ENCODE data around the gene BCAS3.

Gene BCAS3

DNA sequence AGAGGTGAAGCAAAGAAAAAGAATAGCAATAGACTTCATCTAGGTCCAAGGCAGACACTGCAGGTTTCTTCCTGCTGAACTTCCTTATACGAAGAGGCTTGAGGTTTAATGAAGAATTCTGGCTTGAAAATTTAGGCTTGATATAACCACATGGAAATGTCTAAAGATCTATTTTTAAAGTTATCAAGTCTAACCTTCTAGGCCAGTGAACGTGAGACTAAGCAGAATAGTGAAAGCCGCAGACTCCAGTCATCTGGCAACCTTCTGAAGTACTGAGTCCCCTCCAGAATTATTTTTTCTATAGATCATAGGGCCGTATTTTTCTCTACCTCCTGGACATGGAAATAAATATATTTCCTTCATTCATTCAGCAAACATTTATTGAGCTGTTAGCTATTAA is 333.6 kb downstream of the BCAS3 start:
- Histone ChIP-seq H3K27ac (ENCODE audit: poor library complexity, severe bottlenecking) (no peak overlapping the region), H3K4me1 (ENCODE audit: insufficient read depth, poor library complexity, severe bottlenecking) (no peaks in the 10 kb centered on the region), H3K36me3 (ENCODE audit: low read depth) (no peaks in the 10 kb centered on the region), H3K4me3 (ENCODE audit: severe bottlenecking) (no peak overlapping the region), H3K27me3 (ENCODE audit: insufficient read depth, poor library complexity, severe bottlenecking) (no peaks in the 10 kb centered on the region), H3K9me3 (ENCODE audit: severe bottlenecking) (no peaks in the 10 kb centered on the region)
- TF ChIP-seq, protein P1, sequence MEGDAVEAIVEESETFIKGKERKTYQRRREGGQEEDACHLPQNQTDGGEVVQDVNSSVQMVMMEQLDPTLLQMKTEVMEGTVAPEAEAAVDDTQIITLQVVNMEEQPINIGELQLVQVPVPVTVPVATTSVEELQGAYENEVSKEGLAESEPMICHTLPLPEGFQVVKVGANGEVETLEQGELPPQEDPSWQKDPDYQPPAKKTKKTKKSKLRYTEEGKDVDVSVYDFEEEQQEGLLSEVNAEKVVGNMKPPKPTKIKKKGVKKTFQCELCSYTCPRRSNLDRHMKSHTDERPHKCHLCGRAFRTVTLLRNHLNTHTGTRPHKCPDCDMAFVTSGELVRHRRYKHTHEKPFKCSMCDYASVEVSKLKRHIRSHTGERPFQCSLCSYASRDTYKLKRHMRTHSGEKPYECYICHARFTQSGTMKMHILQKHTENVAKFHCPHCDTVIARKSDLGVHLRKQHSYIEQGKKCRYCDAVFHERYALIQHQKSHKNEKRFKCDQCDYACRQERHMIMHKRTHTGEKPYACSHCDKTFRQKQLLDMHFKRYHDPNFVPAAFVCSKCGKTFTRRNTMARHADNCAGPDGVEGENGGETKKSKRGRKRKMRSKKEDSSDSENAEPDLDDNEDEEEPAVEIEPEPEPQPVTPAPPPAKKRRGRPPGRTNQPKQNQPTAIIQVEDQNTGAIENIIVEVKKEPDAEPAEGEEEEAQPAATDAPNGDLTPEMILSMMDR (IDR thresholded peaks at IDR 0.05; ENCODE audit: poor library complexity, severe bottlenecking), result no peak
- ATAC-seq (ENCODE audit: low read depth) (no peak), DNase-seq (ENCODE audit: low spot score) (no peak)

DNA sequence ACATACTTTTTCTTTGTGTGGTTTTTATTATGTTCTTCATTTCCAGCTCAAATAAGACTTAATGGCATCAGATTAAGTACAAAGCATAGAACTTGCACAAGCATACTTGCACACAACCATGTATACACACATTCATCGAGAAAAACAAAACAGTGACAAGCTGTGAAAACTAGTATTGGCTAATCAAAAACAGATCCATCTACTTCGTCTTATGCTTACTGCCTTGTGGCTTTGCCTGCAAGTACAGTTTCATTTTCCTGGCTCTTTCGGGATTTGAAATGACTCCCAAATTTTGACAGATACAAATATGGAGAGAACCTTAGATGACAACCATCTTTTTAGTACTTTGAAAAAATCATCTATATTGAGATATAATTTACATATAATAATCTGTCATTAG is 338.3 kb downstream of the BCAS3 start:
- DNase-seq (ENCODE audit: low spot score), result no peak
- no peak for ATAC-seq (ENCODE audit: low read depth)
- Histone ChIP-seq H3K9me3 (ENCODE audit: severe bottlenecking) (no peaks in the 10 kb centered on the region), H3K4me3 (ENCODE audit: severe bottlenecking) (no peak overlapping the region), H3K27ac (ENCODE audit: poor library complexity, severe bottlenecking) (no peak overlapping the region), H3K36me3 (ENCODE audit: low read depth) (no peaks in the 10 kb centered on the region), H3K4me1 (ENCODE audit: insufficient read depth, poor library complexity, severe bottlenecking) (no peaks in the 10 kb centered on the region), H3K27me3 (ENCODE audit: insufficient read depth, poor library complexity, severe bottlenecking) (no peaks in the 10 kb centered on the region)
- TF ChIP-seq, protein P1 (IDR thresholded peaks at IDR 0.05; ENCODE audit: poor library complexity, severe bottlenecking), result no peak

DNA sequence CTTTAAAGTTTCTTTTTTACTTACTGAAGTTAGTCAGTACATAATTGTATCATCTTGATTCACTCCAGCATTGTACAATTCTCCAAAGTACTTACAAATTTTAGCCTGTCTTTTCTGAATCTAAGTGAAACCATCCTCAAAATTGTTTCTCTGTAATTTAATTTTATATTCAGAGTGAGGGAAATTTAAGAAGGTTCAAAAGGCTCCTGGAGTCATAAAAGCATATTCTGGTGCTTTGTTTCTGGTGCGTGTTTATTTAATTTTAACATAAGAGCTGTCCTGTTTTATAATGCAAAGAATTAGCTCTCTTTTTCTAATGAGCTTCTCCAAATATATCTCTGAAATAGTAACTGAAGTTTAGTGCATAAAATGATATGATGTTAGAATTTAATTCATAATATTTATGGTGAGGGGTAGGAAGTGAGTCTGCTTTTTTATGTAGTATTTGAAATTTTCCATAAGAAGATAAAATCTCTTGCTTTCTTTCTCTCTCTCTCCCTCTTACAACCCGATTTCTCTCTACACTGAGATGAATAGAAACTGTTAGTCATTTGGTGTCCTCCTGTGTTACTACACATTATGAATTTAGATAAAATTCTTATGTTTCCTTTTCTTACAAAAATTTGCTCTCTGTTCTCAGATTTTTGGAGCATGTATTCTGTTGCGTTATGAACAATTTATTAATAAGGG is 339.8 kb downstream of the BCAS3 start:
- no peaks in the 10 kb centered on the region for H3K27me3 ChIP-seq (ENCODE audit: insufficient read depth, poor library complexity, severe bottlenecking)
- no peak overlapping the region for H3K4me3 ChIP-seq (ENCODE audit: severe bottlenecking)
- no peak overlapping the region for H3K27ac ChIP-seq (ENCODE audit: poor library complexity, severe bottlenecking)
- H3K36me3 ChIP-seq (ENCODE audit: low read depth), result no peaks in the 10 kb centered on the region
- TF ChIP-seq, protein P1 (IDR thresholded peaks at IDR 0.05; ENCODE audit: poor library complexity, severe bottlenecking), result no peak
- no peak for ATAC-seq (ENCODE audit: low read depth)
- no peak for DNase-seq (ENCODE audit: low spot score)
- H3K9me3 ChIP-seq (ENCODE audit: severe bottlenecking), result no peaks in the 10 kb centered on the region
- H3K4me1 ChIP-seq (ENCODE audit: insufficient read depth, poor library complexity, severe bottlenecking), result no peaks in the 10 kb centered on the region

DNA sequence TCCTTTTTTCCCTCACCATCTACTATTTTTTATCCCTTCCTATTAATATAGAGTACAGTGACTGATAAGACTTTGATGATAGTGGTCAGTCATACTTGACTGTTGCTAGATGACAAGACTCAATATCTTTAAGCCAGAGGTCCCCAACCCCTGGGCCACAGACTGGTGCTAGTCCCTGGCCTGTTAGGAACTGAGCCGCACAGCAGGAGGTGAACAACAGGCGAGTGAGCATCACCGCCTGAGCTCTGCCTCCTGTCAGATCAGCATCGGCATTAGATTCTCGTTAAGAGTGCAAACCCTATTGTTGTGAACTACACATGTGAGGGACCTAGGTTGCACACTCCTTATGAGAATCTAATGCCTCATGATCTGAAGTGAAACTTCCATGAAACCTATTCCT is 341.3 kb downstream of the BCAS3 start:
- H3K27me3 ChIP-seq (ENCODE audit: insufficient read depth, poor library complexity, severe bottlenecking), result no peaks in the 10 kb centered on the region
- no peaks in the 10 kb centered on the region for H3K4me1 ChIP-seq (ENCODE audit: insufficient read depth, poor library complexity, severe bottlenecking)
- H3K36me3 ChIP-seq (ENCODE audit: low read depth), result no peaks in the 10 kb centered on the region
- DNase-seq (ENCODE audit: low spot score) (no peak), ATAC-seq (ENCODE audit: low read depth) (no peak)
- no peaks in the 10 kb centered on the region for H3K9me3 ChIP-seq (ENCODE audit: severe bottlenecking)
- H3K27ac ChIP-seq (ENCODE audit: poor library complexity, severe bottlenecking), result no peak overlapping the region
- TF ChIP-seq, protein P1 (IDR thresholded peaks at IDR 0.05; ENCODE audit: poor library complexity, severe bottlenecking), result no peak
- H3K4me3 ChIP-seq (ENCODE audit: severe bottlenecking), result no peak overlapping the region

DNA sequence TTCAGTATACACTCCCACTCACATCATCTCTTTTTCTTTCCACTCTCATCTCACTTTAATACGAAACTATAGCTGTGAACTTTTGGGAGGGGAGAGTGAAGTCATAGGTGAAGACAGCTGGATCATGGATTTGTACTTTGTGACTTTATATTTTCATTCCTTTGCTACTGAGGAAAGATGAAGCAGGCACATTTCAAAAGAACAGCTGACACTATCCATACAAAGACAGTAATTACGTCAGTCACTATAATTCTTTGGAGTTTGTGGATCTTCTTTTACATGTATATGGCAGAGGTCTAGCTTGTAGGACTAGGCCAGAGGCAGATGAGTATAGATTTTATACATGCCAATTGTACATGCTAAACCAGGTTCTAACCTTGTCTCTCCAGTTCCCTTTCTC is 346.3 kb downstream of the BCAS3 start:
- H3K4me3 ChIP-seq (ENCODE audit: severe bottlenecking), result no peak overlapping the region
- H3K9me3 ChIP-seq (ENCODE audit: severe bottlenecking), result no peaks in the 10 kb centered on the region
- DNase-seq (ENCODE audit: low spot score) (no peak), ATAC-seq (ENCODE audit: low read depth) (no peak)
- no peaks in the 10 kb centered on the region for H3K4me1 ChIP-seq (ENCODE audit: insufficient read depth, poor library complexity, severe bottlenecking)
- H3K36me3 ChIP-seq (ENCODE audit: low read depth), result no peaks in the 10 kb centered on the region
- TF ChIP-seq, protein P1 (IDR thresholded peaks at IDR 0.05; ENCODE audit: poor library complexity, severe bottlenecking), result no peak
- no peak overlapping the region for H3K27ac ChIP-seq (ENCODE audit: poor library complexity, severe bottlenecking)
- no peaks in the 10 kb centered on the region for H3K27me3 ChIP-seq (ENCODE audit: insufficient read depth, poor library complexity, severe bottlenecking)

All from RWPE2 (cell line).